H4 (cell line): ENCODE data around the gene PLEKHM3. TPM values are rescaled to one million over a fixed set of nuclear protein-coding genes. Genes with fewer than 3 reads are reported as not detected.
"Not testable (repeated sequence)": the region's sequence is repeated elsewhere in the genome, so short reads cannot be mapped to it uniquely, and the experiment has no call there.

Experiments used
- DNase-seq: peaks from one replicate; pipeline ENCODE4 v3.0.0-alpha.2; 2015; ENCODE audit warnings: low spot score
- total RNA-seq: library from RNA; depleted of rRNA; stranded (reverse); fragments of >200 nt; shearing (Covaris generic); gene quantifications from 2 replicates; pipeline ENCODE4 v1.2.3, GENCODE V29; 2014

The PLEKHM3 gene
- total RNA-seq, 1 experiment from 2014 or later = 2.2 TPM

DNA sequence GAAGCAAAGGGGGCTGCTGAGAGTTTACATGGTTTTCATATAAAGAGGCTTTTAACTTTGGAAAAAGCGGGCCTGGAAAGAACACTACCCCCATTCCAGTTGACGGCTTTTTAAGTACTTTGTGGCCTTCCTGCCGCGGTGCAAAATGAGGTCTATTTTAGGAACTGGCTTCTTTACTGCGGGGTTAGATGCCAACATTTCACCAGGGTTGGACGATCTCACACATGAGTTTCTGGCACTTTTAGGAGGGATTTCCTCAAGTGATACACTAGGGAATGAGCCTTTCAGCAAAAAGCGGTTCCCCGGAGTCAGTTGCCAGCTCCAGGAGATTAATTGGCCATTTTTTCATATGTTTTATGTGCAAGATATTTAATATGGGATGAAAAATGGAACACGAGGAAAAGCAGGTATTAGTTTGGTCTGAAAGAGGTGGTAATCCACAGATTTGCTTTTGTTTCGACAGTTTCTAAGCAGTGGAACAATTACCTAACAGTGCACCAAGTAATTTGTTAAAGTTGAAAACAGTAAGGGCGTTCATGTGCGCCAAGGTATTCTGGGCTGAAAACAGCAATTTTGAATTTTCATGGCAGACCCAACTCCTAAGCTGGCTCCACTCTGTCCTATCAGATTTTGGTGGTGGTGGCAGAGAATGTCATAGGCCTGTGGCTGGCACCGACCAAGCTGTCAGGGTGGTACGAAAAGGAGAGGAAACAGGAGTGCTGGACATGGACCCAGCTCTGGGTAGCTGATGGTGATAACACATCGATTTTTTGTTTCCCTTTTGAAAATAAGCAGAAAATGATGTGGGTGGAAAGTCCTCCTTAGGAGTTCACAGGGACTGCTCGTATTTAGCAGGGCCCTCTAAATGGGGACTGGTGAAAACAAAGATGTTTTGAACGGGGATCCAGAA lies 200.0 kb downstream of the PLEKHM3 start:
- no peak for DNase-seq

DNA sequence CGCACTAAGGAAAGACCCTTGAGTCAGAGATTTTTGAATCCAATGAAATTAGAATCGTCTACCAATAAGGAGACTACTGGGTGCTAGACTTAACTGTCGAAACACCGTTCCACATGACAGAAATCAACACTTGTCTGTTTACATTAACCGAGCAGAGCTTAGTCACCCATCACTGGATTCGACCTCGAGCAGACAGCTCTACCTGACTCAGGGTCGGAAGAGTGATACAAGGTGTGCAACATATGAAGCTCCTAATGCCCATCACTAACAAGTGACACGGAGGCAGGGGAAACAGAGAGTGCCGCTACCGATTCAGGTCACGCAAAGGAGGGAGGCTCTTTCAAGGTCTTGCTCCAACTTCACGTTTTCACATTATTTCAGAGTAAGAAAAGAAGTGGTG lies 201.5 kb downstream of the PLEKHM3 start:
- no peak for DNase-seq

DNA sequence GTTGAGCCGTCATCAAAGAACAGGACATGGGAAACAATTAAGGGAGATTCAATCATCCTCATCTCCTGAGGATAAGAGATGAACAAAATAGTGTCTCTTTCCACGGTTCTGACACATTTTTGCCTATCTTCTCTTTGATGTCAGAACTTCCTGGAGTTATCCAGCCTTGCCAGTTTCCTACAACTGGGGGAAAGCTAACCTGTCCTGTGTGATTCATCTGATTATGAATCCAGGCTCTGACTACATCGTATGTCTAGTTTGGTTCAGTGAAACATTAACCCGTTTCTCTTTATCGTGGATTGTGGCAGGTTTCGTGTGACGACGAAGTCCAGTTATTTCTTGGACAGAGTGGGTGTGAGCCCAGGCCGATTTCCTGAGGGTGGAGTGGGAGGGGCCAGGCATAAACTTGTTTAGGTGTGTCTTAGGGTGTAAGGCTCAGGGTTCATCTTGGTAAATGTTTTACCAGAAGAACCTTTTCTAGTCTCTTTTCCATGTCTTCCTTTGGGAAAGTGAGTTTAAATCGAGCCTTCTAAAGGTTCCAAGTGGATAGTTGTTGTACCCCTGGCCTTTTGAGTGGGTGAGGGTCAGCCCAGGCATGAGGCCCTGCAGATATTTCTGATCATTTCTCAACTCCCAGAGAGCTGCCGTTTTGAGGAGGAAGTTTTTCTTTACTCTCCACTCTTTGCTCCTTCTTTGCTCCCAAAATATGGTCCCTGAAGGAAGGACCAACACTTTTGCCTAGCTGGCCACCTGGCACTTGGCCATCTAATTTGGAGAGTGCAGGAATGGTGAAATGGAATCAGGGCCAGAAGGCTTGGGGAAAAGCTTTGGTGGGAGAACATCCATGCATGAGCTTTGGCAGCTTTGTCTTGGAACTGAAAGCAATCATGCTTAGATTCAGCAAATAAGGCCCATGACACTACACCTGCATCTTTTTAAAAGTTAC lies 205.2 kb downstream of the PLEKHM3 start:
- no peak for DNase-seq

DNA sequence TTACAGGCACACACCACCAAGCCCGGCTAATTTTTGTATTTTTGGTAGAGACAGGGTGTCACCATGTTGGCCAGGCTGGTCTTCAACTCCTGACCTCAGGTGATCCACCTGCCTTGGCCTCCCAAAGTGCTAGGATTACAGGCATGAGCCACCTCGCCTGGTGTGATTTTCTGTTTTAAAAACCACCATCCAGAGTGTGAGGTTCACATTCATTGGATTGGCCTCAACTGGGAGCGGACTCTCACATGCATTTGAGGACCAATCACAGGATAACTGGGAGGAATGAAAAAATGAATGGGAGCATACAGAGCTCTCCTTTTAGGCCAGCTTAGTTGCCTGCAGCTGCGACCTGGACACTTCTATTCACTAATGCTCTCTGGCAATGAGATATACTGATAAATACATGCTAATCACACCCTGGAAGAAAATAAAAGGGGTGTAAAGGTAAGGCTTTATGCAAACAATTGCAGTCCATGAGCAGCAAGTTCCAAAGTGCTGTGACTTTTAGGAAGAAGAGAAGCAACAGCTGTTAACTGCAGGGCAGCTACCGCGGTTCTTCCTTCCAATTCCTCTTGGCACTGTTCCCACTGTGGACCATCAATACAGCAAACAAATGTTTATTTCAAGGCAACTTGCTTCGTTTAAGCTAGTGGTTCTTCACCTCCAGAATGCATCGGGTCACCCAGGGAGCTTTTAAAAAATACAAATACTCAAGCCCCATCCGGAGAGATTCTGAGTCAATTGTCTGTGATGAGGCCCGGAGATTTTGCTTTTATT lies 206.1 kb downstream of the PLEKHM3 start:
- no peak for DNase-seq

DNA sequence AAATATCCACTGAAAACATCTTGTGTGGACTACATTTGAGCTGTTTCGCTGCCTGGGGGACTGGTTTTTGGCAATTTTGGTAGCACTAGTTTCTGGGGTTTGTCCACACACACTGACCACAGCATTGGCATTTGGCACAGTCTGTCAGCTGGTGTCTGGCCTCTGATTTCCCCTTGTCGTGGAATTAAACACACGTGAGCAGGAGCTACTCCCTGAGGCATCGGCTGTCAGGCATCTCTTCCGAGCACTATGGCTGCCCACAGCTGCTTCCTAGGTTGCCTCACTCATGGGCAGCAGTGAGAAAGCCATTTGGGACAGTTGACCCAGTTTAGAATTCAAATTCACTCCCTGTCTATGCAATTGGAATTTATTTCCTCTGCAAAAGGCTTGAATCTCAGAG lies 208.8 kb downstream of the PLEKHM3 start:
- DNase-seq = no peak

DNA sequence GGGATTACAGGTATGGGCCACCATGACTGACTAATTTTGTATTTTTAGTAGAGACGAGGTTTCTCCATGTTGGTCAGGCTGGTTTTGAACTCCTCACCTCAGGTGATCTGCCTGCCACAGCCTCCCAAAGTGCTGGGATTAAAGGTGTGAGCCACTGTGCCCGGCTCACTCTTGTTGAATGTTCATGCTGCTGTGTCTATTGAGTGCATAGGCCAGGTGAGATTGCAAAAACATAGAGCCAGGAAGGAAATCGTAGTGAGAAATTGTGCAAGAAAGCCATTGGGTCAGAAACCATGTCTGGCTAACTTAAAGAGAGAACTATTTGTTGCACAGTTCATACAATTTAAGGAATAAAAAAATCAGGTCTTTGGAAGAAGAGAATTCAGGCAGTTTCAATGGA lies 210.1 kb downstream of the PLEKHM3 start:
- no peak for DNase-seq

DNA sequence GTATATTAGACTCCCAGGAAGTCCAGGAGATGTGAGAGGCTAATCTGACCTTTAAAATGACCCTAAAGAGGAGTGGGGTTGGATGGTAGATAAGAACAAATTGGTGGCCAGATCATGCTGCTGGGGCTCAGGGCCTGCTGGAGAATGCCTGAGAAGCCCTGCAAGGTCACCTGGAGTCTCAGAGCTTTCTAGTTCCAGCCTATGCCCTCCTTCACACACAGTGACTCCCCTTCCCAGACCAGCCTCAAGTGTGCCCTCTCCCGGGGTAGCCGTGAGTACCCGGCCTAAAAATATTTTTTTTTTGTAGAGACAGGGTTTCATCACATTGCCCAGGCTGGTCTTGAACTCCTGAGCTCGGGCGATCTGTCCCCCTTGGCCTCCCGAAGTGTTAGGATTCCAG lies 211.4 kb downstream of the PLEKHM3 start:
- DNase-seq = no peak

DNA sequence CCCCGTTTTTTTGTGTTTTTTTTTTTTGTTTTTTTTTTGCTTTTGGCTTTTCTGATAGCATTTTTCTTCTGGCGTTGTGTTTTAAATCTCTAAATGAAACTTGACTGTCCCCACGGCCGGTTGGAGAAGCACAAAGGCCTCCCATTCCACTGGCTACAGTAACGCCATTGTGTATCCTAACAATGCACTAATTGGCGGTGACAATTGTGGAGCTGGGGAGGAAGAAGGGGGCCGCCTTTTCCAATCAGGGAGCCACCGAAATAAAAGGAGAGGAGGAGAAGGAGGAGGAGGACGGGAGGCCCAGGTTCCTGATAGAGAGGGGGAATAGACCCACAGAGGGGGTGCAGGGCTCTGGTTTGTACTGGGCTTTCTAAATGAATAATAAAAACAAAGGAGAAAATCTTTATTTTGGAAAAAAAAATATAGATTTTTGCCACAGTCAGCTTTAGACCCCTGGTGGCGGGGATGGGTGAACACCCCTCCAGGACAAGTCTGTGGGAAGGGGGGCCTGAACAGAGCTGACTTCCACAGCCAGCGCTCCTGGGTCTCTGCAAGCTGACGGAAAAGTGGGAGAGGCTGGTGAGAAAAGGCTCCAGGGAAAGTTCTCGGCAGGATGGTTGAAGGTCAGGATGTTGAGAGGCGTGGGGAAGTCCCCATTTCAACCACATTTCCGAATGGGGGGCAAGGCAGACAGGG lies 212.0 kb downstream of the PLEKHM3 start:
- no peak for DNase-seq

DNA sequence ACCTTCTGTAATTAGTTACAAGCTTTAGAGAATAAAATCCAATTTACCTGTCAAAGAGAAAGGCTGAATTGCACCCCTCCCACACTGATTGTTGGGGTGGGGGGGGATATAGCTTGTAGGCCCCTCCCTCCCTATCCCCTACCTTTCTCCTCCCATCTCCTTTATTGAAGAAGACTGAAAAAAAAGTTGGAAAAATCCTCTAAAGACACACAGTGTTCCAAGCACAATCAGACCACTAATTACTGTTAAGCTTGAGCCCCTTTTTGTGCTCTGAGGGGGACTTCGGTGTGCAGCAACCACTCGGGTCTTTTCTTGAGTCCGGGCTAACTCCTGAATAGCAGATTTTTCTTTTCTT lies 212.6 kb downstream of the PLEKHM3 start:
- no peak for DNase-seq

DNA sequence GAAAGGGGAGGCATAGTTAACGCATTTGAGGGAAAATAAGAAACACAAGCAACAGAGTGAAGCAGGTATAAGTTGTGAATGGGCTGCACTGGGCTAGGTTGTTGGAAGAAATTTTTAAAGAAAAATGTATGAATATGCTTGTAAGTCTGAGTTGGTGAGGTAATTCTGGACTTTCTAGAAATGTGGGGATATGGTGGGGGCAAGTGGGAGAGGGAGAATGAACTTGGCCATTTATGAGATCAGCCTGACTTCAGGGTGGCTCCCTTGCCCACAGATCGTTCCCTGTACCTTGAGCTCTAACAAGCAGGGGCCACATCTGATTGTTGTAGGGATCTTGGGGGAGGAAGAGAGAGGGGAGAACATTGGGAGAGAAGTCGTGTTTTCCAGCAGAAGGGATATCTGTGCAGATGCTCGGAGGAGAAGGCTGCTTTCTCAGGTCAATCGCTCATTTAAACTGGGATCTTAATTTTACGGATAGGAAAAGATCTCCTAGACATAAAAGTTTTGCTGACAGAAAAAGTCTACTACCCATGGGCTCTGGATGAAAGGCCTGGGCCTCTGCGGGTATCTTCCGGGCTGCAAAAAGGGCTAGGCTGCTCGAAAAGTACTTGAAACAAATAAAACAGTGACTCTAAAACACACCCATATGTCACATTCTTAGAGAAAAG lies 213.1 kb downstream of the PLEKHM3 start:
- no peak for DNase-seq

DNA sequence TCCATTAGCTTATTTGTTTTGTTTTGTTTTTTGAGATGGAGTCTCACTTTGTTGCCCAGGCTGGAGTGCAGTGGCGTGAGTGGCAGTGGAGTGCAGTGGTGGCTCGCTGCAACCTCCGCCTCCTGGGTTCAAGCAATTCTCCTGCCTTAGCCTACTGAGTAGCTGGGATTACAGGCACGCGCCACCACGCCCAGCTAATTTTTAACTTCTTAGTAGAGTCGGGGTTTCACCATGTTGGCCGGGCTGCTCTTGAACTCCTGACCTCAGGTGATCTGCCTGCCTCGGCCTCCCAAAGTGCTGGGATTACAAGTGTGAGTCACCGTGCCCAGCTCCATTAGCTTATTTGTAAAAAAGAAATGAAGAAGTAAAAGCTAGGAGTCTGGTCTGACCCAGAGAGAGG lies 213.7 kb downstream of the PLEKHM3 start:
- DNase-seq = not testable (repeated sequence)

DNA sequence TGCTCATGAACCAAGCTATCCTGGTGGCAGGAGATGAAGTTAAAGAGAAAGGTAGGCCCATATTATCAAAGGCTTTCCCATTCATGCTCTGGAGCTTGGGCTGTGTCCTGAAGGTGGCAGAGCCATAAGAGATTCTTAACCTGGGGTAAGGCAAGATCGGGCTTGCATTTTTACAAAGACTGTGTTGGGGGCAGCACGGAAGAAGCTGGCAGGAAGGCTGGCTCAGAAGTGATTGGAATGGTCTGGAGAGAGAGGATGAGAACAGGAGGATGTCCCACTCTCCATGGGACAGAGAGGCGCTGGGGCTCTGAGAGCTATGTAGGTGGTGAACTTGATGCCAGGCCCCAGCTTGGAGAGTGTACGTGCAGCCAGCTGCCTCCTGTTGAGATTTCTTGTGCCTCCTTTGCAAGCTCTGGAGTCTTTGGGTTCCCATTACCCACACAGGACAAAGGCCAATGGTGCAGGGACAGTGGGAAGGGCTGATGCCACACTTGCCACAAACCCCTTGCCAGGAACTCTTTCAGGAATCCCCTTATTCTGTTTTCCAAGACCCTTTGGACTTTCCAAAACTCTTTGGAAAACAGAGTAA lies 215.0 kb downstream of the PLEKHM3 start:
- no peak for DNase-seq

DNA sequence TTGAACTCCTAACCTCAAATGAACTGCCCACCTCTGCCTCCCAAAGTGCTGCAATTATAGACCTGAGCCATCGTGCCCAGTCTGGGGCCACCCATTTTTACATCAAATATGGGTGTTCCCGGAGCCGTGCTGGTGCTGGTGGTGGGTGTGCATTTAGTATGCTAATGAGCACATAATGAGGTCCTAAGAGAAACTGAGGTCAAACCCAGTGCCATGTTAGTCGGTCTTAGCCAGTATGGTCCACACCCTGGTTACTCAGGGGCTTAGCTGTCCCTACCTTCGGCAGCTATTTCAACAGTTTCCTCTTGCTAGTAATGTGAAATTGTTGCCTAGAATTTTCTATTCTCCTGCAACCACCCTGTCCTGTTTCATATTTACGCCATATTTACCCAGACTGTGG lies 217.2 kb downstream of the PLEKHM3 start:
- no peak for DNase-seq

DNA sequence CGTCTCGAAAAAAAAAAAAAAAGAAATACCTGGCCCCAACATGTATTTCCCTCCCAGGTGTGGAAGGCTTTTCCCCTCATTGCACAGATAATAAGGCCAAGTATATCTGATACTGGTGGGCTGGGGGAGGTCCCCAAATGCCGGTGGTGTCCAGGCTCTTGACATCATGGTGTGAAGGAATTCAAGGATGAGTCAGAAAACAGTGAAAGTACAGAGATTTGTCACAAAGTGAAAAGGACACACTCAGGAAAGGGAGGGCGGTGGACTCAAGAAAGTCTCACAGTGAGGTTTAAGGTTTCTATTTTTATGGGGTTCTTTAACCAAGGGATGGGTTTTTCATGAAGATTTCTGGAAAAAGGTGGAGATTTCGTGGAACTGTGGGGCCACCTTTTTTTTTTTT lies 217.8 kb downstream of the PLEKHM3 start:
- DNase-seq = no peak

DNA sequence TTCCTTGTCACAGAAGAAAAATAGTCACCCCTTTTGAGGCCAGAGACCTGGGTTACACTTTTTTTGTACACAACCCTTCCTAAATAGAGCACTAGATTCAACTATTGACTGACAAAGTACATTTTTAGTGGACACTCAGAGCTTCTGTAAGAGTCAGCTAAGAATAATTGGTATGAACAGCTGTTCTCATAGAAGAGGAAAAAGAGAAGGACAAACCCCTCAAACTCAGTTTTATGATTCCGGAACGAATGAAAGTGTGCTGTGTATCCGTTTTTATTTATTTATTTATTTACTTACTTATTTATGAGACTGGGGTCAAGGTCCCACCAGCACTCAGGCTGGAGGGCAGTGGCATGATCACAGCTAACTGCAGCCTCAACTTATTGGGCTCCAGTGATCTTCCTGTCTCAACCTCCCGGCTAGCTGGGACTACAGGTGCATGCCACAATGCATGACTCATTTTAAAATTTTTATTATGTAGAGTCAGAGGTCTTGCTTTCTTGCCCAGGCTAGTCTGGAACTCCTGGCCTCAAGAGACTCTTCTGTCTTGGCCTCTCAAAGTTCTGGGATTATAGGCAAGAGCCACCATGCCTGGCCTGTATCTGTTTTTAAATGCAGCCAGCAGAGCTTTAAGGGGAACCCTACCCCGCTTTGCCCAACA lies 219.6 kb downstream of the PLEKHM3 start:
- DNase-seq = no peak

DNA sequence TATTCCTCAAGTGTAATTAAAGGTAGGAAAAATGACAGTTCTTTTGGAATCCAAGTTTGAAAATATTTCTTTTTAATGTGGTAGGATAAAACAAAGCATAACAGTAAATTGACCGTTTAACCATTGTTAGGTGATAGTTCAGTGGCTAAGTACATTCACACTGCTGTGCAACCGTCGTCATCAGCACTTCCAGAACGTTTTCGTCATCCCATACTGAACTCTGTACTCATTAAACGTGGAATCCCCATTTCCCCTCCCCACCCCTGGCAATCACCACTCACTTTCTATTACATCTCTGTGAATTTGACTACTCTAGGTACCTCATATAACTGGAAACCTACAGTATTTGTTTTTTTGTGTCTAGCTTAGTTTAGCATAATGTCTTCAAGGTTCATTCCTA lies 222.7 kb downstream of the PLEKHM3 start:
- no peak for DNase-seq

DNA sequence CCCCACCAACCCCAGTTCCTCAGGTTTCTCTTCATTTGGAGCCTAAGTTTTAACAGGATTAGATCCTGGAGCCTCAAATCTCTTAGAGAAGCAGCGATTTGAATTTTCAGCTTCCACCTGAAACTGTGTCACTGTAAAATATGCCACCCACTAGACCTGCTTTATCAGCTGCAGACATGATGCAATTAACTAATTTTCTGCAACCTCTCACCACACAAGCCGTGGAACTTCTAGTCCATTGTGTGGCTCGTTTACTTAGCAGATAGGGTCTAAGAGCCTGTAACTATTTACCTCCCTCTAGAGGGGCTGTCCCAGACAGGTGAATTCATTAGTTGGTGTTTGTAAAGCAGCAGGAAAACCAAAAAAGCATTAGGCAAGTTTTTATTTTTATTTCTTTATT lies 224.1 kb downstream of the PLEKHM3 start:
- DNase-seq = no peak

DNA sequence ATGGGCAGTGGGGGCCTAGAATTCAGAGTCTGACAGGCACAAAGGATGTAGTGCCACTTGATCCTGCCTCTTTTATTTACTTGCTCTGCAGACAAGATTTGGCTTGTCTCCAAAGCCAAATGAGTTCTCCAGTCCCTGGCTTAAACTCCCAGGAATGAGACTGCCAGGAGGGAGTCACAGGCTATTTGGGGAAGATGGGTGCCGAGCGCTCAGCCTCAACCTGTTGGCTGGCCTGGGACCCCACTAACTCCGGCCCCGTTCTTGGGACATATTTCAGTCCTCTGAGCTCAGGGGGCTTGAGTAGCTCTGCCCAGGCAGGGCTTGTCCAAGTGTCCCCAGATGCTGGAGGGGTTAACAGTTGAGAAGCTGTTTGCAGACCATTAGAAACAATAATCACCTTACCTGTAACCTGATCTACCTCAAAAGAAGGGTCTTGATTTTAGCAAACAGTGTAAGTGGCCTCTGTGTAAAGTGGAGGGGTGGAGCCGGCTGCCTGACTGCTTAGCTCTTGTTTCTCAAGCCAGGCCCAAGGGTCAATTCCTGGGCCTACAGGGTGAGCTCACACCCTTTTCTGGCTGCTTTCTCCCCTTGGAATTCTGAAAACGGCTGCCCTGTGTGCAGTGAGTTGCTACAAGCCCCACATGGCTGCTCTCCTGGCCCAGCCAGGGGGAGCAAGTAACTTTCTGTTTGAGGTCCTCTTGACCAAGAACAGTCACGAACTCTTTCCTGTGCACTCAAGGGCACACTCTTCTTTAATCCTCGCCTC lies 228.6 kb downstream of the PLEKHM3 start:
- DNase-seq = no peak

DNA sequence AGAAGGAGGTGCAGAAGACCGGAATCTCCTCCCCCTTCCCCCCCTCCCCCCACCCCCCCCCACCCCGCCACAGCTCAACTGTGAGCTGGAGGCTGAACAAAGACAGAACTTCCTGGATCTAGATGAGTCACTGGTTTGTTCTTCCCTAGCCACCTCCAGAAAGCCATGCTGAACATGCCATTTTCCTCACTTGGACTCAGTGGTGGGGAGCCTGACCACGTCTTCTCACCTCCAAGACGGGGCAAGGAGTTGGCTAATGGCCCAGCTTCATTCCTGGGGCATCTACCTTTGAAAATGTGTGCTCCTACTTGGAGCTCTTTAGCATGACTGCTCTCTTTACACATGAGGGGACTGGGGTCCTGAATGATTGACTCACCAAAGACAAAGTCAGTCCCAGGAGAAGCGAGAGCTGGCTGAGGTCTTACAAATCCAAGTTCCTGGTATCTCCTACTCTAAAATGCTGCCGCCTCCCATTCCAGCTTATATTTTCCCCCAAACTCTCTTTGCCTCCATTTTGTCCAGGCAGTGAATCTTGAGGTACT lies 233.0 kb downstream of the PLEKHM3 start:
- DNase-seq = peak; percentile 86
